Stomach (tissue), 9 donors: ENCODE measurements around the gene RAE1. TPM values are rescaled to one million over a fixed set of nuclear protein-coding genes. Genes with fewer than 3 reads are reported as not detected.

Source experiments
- DNase-seq, 2 donors: peaks; one replicate each; pipeline versions ENCODE4 v3.0.0 to v3.0.0-alpha.2; 2013 to 2019
- H3K27ac ChIP-seq, 5 donors: fragments of 200-600 bp in 4 of 5; sonication (generic) in 4 of 5; one replicate each; pipeline ENCODE4 v1.5.1; 2013 to 2019; ENCODE audit warnings: mild to moderate bottlenecking in 1 of 5, moderate library complexity in 1 of 5
- H3K27me3 ChIP-seq, 3 donors: fragments of 200-600 bp; sonication (generic); one replicate each; pipeline ENCODE4 v1.5.1; 2017 to 2019; ENCODE audit warnings: mixed run types in 1 of 3
- H3K36me3 ChIP-seq, 4 donors: fragments of 200-600 bp; sonication (generic); 1 replicate in 3 of 4; 2 replicates in 1 of 4; pipeline ENCODE4 v1.5.1; 2016 to 2019
- H3K4me1 ChIP-seq, 4 donors: fragments of 200-600 bp; sonication (generic); one replicate each; pipeline ENCODE4 v1.5.1; 2016 to 2019
- H3K4me3 ChIP-seq, 4 donors: fragments of 200-600 bp; sonication (generic) in 3 of 4; one replicate each; pipeline ENCODE4 v1.5.1; 2016 to 2019; ENCODE audit warnings: mild to moderate bottlenecking in 1 of 4
- H3K9me3 ChIP-seq, 4 donors: fragments of 200-600 bp; sonication (generic); one replicate each; pipeline ENCODE4 v1.5.1; 2016 to 2019
- EP300 ChIP-seq: sonication (generic); formaldehyde crosslinking; IDR thresholded peaks from one replicate; pipeline ENCODE4 v1.6.1; 2017; ENCODE audit warnings: antibody characterized with exemption
- POLR2A ChIP-seq, 4 donors: fragments of 450-650 bp; IDR thresholded peaks; one replicate each; pipeline ENCODE4 v1.6.1; 2016; ENCODE audit warnings: antibody characterized with exemption in 4 of 4, control low read depth in 2 of 4, mild to moderate bottlenecking in 1 of 4, moderate library complexity in 1 of 4
- POLR2AphosphoS5 ChIP-seq, 3 donors: sonication (generic); formaldehyde crosslinking; IDR thresholded peaks; one replicate each; pipeline ENCODE4 v1.6.1; 2016; ENCODE audit warnings: antibody characterized with exemption in 3 of 3
- WGBS, 5 donors: extraction: QIAGEN DNeasy Blood & Tissue Kit in 3 of 5; methylation state at CpG; one replicate each; pipeline versions ENCODE4 v1.1.5 to v1.1.7; 2013 to 2018; 5-methylcytosine and 5-hydroxymethylcytosine counted together
- intact Hi-C: fragments of 100-400 bp; cut with DNase I; formaldehyde crosslinking; loops from one replicate; pipeline ENCODE4 v1.15.1; 2023; ENCODE audit warnings: low total_unique reads
- polyA plus RNA-seq, 3 donors: library from polyadenylated mRNA; stranded (reverse); fragments of 200-250 nt; gene quantifications; one replicate each; pipeline ENCODE4 v1.2.3, GENCODE V29; 2013
- total RNA-seq, 5 donors: library from RNA; depleted of rRNA; stranded (reverse); fragments of >200 nt; gene quantifications; one replicate each; pipeline versions ENCODE4 v1.1.0 to v1.2.3, GENCODE V29; 2014 to 2016
- TF ChIP-seq, protein P1 (sequence below), 7 experiments: fragments of 450-650 bp in 4 of 7; fragments of 200-600 bp in 3 of 7; sonication (generic) in 3 of 7; IDR thresholded peaks; one replicate each; pipeline ENCODE4 v1.5.1; 2016 to 2019; ENCODE audit warnings: antibody characterized with exemption in 7 of 7, control low read depth in 2 of 7, mild to moderate bottlenecking in 1 of 7
- donor health status: healthy with polysubstance abuse.
- donor health status: Bipolar disorder and iron deficiency.
- donor health status: healthy.

The RAE1 gene
- total and polyA plus RNA-seq, 8 donors = 6.4 to 65.6 (median 15.2) TPM

DNA sequence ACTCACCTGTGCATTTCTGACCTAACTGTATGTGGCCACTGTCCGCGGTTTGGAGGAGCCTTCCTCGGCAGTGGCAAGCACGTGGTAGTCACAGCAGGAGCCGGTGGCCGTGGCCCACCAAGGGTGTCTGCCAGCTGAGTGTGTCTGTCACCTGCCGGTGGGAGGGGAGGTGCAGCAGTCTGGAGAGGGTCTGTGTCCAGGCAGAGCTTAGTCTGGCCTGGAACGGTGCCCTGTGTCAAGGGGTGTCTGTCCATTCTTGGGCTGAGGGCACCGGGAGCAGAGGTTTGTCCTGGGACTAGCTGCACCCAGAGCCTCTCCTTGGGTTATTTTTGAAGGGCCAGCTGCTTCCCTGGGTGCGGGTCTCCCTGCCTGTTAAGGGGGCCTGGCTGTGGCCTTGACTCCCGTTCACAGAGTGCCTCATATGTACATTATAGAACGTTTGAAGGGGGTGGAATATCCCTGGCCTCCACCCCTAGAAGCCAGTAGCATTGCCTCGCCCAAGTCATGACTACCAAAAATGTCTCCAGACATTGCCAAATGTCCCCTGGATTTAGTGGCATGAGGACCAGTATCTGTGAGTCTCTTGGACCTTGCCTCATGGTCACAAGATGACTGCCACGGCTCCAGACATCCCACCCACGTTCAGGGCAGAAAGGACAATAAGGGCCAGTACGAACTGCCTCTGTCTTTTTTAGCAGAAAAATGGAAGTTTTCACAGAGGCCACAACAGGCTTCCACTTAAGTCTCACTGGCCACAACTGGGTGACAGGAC is 45.3 kb downstream of the RAE1 start:
- peak overlapping the region in 1 of 4 donors; percentile 15 for H3K4me3 ChIP-seq
- H3K9me3 ChIP-seq = no peaks in the 10 kb centered on the region
- TF ChIP-seq POLR2AphosphoS5 (IDR thresholded peaks at IDR 0.05) (no peak), POLR2A (IDR thresholded peaks at IDR 0.05) (no peak), EP300 (no peak)
- TF ChIP-seq, protein P1, sequence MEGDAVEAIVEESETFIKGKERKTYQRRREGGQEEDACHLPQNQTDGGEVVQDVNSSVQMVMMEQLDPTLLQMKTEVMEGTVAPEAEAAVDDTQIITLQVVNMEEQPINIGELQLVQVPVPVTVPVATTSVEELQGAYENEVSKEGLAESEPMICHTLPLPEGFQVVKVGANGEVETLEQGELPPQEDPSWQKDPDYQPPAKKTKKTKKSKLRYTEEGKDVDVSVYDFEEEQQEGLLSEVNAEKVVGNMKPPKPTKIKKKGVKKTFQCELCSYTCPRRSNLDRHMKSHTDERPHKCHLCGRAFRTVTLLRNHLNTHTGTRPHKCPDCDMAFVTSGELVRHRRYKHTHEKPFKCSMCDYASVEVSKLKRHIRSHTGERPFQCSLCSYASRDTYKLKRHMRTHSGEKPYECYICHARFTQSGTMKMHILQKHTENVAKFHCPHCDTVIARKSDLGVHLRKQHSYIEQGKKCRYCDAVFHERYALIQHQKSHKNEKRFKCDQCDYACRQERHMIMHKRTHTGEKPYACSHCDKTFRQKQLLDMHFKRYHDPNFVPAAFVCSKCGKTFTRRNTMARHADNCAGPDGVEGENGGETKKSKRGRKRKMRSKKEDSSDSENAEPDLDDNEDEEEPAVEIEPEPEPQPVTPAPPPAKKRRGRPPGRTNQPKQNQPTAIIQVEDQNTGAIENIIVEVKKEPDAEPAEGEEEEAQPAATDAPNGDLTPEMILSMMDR (IDR thresholded peaks at IDR 0.05) = no peak
- peak overlapping the region in 4 of 5 donors; percentile 84 to 92 (median 88) for H3K27ac ChIP-seq
- peaks cover 84 to 95% (median 89%) of the 10 kb centered on the region in 4 donors for H3K4me1 ChIP-seq
- H3K36me3 ChIP-seq = peaks cover 9 to 67% (median 43%) of the 10 kb centered on the region in 4 donors
- intact Hi-C loops = no loop called here
- H3K27me3 ChIP-seq = no peaks in the 10 kb centered on the region
- DNase-seq = no peak
- 85 to 94% (median 88%) methylated on average over 14 to 16 of the region's 16 CpGs for WGBS, 5 donors

DNA sequence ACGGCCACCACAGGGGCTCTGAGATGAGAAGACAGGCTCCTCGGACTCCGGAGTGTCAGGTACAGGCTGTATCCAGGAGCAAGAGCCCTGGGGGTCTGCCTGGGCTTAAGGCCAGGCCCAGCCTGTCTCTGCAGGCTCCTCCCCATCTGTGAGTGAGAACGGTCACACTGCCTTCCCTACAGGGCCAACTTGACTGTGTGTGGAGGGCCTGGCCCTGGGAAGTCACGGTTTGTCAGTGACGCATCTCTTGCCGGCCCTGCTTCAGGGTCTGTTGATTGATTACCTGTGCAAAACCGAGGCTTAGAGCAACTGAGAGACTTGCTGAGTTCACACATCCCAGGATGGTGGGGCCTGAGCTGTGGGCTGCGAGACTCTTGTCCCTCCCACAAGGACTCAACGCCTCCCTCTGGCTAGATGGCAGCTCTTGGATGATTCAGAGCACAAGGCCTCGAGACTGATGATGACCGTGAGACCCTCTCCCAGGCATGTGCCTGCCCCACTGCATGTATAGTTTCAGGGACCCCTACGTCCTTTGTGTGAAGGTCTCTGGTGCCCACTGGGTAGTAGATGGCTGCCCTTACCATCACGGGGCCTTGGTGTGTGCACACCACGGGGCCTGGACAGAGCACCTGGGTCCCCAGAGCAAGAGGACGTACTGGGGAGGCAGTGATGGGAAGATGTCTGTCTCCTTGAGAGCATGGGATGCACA is 46.1 kb downstream of the RAE1 start:
- H3K4me3 ChIP-seq = no peak overlapping the region
- intact Hi-C loops = no loop called here
- H3K27me3 ChIP-seq = no peaks in the 10 kb centered on the region
- H3K9me3 ChIP-seq = no peaks in the 10 kb centered on the region
- TF ChIP-seq POLR2AphosphoS5 (IDR thresholded peaks at IDR 0.05) (no peak), EP300 (no peak), POLR2A (IDR thresholded peaks at IDR 0.05) (no peak)
- TF ChIP-seq, protein P1 (IDR thresholded peaks at IDR 0.05) = no peak
- peak overlapping the region; percentile 5 to 92 (median 84) for H3K27ac ChIP-seq
- no peak for DNase-seq
- WGBS, 5 donors = 67 to 90% (median 83%) methylated on average over 13 to 16 of the region's 16 CpGs
- peaks cover 10 to 74% (median 50%) of the 10 kb centered on the region in 4 donors for H3K36me3 ChIP-seq
- H3K4me1 ChIP-seq = peaks cover 82 to 99% (median 90%) of the 10 kb centered on the region in 4 donors

DNA sequence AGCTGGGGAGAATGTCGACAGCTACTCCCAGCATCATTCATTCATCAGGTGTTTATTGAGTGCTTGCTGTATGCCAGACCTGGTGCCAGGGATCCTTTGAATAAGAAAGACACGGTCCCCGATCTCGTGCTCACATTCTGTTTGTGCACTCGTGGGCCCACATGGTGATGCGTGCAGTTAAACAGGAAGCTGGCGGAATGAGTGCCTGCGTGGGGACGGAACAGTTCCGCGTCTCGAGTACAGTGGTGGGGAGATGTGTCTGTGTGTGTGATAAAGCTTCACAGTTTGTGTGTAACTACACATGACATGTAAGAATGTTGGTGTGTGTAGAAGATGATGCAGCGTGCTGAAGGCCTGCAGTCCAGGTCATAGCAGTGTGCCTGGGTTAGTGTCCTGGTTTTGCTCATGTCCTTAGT is 46.6 kb downstream of the RAE1 start:
- intact Hi-C loops = no loop called here
- Histone ChIP-seq H3K4me1 (peaks cover 77 to 99% (median 85%) of the 10 kb centered on the region in 4 donors), H3K4me3 (peak overlapping the region in 3 of 4 donors; percentile 9 to 23 (median 12)), H3K27me3 (no peaks in the 10 kb centered on the region), H3K36me3 (peaks cover 16 to 80% (median 55%) of the 10 kb centered on the region in 4 donors), H3K27ac (peak overlapping the region in 4 of 5 donors; percentile 58 to 92 (median 88)), H3K9me3 (no peaks in the 10 kb centered on the region)
- TF ChIP-seq POLR2A (IDR thresholded peaks at IDR 0.05) (no peak), POLR2AphosphoS5 (IDR thresholded peaks at IDR 0.05) (no peak), EP300 (no peak)
- TF ChIP-seq, protein P1 (IDR thresholded peaks at IDR 0.05) = no peak
- WGBS, 5 donors = 37 to 62% (median 55%) methylated on average over 13 of the region's 13 CpGs
- peak; percentile 43 to 58 for DNase-seq

DNA sequence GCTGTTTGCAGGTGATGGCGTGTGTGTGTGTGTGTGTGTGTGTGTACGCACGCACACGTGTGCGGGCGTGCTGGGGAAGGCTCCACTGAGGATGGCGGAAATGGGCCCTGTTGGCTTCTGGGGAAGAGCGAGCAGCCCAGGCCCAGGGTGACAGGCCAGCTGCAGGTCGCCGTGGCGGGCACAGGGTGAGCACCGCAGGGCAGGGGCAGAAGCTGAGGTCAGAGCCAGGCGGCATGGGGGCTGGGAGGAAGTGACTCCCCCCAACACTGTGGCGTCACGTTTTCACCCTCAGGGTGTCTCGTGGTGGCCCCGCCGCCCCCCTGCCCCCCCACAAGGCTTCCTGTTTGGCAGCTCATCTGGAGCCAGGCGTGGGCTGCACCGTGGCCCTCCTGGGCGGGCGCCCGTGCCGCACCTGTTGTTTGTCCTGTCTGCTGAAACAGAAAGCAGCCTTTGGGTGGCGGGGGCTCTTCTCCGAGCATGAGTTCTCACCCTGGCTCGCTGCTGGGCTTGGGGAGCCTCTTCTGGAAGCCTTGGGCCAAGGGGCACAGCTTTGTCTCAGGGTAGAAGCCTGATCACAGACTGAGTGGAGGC is 47.3 kb downstream of the RAE1 start:
- Histone ChIP-seq H3K4me1 (peaks cover 70 to 99% (median 78%) of the 10 kb centered on the region in 4 donors), H3K27ac (peak overlapping the region; percentile 54 to 92 (median 84)), H3K9me3 (no peaks in the 10 kb centered on the region), H3K36me3 (peaks cover 17 to 80% (median 62%) of the 10 kb centered on the region in 4 donors), H3K27me3 (no peaks in the 10 kb centered on the region), H3K4me3 (peak overlapping the region; percentile 9 to 23 (median 14))
- intact Hi-C loops = no loop called here
- DNase-seq = peak; percentile 80 to 88
- 21 to 44% (median 29%) methylated on average over 15 to 27 of the region's 27 CpGs for WGBS, 5 donors
- no peak for TF ChIP-seq EP300
- TF ChIP-seq, protein P1 (IDR thresholded peaks at IDR 0.05) = no peak
- no peak for TF ChIP-seq POLR2A (IDR thresholded peaks at IDR 0.05)
- peak in 1 of 3 donors; percentile 36 for TF ChIP-seq POLR2AphosphoS5 (IDR thresholded peaks at IDR 0.05)
